HK-2 (cell line): ENCODE data around the gene TLR1.

ENCODE experiments used
- DNase-seq: peaks from one replicate; pipeline ENCODE4 v3.0.0-alpha.2; 2018; ENCODE audit not compliant: unreplicated experiment

TLR1 gene, protein sequence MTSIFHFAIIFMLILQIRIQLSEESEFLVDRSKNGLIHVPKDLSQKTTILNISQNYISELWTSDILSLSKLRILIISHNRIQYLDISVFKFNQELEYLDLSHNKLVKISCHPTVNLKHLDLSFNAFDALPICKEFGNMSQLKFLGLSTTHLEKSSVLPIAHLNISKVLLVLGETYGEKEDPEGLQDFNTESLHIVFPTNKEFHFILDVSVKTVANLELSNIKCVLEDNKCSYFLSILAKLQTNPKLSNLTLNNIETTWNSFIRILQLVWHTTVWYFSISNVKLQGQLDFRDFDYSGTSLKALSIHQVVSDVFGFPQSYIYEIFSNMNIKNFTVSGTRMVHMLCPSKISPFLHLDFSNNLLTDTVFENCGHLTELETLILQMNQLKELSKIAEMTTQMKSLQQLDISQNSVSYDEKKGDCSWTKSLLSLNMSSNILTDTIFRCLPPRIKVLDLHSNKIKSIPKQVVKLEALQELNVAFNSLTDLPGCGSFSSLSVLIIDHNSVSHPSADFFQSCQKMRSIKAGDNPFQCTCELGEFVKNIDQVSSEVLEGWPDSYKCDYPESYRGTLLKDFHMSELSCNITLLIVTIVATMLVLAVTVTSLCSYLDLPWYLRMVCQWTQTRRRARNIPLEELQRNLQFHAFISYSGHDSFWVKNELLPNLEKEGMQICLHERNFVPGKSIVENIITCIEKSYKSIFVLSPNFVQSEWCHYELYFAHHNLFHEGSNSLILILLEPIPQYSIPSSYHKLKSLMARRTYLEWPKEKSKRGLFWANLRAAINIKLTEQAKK

GRCh38 chr4:38804654-38805295 lies at the start of gene TLR1:
TLR1 (minus strand) TSS chr4:38804791; CDS start chr4:38798831, 5,960 bp downstream.
- no peak for DNase-seq

GRCh38 chr4:38846015-38846414 lies 41.4 kb upstream of the TLR1 start:
- DNase-seq, result no peak

- DNase-seq, result no peak
These were observed 38.4 kb upstream of the TLR1 start for GRCh38 chr4:38842994-38843393.

GRCh38 chr4:38837849-38838248 lies 33.3 kb upstream of the TLR1 start:
- DNase-seq, result no peak

DNA sequence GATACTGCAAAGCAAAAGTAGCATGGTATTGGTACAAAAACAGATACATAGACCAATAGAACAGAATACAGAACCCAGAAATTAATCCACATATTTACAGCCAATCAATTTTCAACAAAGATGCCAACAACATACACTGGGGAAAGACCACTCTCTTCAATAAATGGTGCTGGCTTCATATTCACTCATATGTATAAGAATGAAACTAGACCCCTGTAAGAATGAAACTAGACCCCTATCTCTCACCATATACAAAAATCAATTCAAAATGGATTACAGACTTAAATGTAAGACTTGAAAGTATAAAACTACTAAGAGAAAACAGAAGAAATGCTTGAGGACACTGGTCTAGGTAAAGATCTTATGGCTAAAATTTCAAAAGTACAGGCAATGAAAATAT lies 32.7 kb upstream of the TLR1 start:
- no peak for DNase-seq

DNA sequence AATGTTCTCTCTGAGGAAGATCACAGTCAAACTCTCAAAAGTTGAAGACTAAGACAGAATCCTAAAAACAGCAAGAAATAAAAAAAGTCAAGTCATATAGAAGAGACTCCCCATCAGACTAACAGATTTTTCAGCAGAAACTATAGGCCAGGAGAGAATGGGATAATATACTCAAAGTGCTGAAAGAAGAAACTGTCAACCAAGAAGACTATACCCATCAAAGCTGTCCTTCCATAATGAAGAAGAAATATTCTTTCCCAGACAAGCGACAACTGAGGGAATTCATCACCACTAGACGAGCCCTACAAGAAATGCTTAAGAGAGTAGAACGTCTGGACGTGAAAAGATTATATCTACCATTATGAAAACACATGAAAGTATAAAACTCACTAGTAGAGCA lies 30.0 kb upstream of the TLR1 start:
- no peak for DNase-seq

GRCh38 chr4:38832624-38833528 lies 28.3 kb upstream of the TLR1 start:
- no peak for DNase-seq

GRCh38 chr4:38832206-38832605 lies 27.6 kb upstream of the TLR1 start:
- DNase-seq, result no peak

GRCh38 chr4:38831653-38832052 lies 27.1 kb upstream of the TLR1 start:
- DNase-seq, result no peak

DNA sequence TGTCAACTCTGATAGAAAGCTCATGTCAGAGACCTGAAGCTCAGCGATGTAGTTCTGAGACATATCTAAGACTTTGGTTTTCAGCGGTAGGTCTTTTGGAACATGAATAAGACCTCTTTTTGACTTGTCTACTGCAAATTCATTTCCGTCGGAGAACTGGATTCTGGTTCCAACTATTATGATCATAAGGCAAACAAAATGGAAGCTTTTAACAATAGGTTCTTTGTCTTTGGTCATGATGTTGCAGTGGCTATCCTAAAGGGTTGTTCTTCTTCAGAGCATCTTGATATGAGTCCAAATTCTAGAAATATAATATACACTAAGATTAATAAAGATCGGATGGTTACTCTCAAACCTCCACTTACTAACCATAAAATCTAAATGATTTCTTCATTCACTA lies 24.6 kb upstream of the TLR1 start:
- DNase-seq, result no peak

DNA sequence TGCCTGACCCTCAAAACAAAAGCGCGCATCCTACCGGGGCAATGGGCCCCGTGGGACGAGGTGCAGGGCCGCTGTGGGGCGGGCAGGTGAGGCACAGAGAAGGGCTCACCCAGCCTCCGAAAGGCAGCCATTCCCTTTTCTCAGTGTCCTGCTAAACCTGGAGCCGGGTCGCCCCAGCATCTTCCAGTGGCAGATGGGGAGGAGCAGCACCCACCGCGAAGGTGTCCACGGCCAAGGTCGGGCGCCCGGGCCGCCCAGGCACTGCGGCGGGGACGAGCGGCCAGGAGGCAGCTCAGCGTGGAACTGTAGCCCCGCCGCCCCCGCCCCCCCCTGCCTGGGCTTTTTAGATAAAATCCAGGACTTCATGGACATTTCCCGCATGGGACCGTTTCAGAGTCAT lies 19.2 kb upstream of the TLR1 start:
- no peak for DNase-seq

DNA sequence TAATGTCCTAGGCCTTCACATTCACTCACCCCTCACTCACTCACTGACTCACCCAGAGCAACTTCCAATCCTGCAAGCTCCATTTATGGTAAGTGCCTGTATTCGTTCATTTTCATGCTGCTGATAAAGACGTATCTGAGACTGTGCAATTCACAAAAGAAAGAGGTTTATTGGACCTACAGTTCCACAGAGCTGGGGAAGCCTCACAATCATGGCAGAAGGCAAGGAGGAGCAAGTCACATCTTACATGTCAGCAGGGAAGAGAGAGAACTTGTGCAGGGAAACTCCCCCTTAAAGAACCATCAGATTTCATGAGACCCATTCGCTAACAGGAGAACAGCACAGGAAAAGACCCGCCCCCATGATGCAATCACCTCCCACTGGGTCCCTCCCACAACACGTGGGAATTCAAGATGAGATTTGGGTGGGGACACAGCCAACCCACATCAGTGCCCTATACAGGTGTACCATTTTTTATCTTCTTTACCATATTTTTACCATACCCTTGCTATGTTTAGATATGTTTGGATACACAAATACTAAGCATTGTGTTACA lies 18.2 kb upstream of the TLR1 start:
- no peak for DNase-seq

GRCh38 chr4:38821739-38822138 lies 17.1 kb upstream of the TLR1 start:
- no peak for DNase-seq

DNA sequence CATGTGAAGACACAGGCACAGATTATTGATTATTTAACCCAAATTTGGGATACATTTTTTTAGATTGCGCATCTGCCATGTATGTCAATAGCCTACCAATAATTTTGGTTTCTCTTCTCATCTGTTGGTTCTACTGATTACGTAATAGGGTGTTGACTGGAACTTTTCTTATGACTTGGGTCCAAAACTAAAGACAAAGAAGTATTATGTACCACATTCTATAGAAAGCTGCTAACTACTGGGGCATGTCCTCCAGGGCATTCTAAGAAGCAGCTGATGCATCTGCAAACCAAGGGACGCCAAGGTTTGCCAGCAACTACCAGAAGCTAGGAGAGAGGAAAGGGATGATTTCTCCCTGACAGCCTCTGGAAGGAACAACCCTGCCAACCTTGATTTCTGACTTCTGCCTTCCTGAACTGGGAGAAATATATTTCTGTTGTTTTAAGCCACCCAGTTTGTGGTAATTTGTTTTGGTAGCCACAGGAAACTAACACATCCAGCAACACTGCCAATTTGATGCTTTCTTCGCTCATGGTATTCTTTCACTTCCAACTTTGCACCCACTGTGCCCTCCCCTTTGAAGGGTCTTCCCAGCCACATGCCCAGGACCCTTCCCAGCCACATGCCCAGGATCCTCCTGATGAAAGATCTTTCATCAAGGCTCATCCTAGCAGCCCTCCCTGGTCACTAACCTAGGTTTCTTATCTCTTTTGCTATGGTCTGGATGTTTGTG lies 15.9 kb upstream of the TLR1 start:
- DNase-seq, result no peak

GRCh38 chr4:38819569-38819968 lies 15.0 kb upstream of the TLR1 start:
- no peak for DNase-seq

DNA sequence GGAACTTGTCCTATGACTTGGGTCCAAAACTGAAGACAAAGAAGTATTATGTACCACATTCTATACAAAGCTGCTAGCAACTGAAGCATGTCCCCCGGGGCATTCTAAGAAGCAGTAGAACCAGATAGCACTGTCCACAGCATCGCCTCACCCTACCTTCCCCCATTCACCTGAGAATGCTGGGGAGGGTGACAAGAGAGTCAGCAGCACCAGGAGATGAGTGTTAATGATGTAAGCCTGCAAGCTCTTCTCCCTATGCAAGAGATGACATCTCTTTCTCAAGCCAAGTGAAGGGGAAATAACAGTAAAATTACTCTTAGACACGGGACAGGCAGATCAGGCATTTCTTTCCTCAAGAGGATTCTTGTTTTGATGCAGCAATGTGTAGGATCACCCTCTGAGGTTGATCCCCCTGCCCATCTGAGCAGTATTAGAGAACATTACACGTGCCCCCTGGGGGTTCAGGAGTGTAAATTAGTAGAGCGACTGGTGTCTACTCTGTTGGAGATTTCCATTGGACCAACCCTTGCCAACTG lies 13.9 kb upstream of the TLR1 start:
- DNase-seq, result no peak

- no peak for DNase-seq
These were observed 11.5 kb upstream of the TLR1 start for GRCh38 chr4:38815885-38816782.

- no peak for DNase-seq
These were observed 9.8 kb upstream of the TLR1 start for GRCh38 chr4:38814386-38814785.

DNA sequence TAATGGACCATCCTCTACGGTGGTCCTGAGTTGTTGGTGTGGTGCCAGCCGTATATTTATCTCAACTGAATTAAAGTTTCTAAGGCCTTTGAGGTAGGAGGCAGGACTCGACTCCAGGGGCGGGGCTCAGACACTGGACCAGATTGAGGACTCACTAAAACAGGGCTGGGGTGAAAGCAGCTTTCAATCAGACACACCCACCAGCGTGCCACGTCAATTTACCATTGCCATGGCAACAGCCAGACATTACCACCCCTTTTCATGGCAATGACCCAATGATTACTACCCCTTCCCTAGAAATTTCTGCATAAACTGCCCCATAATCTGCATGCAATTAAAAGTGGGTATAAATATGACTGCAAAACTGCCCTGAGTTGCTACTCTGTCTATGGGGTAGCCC lies 6.7 kb upstream of the TLR1 start:
- DNase-seq, result no peak
